Neural cell (in vitro differentiated cells): ENCODE data around the gene EPB41. TPM values are rescaled to one million over a fixed set of nuclear protein-coding genes. Genes with fewer than 3 reads are reported as not detected.
A peak's percentile ranks its signal among the peaks of the same experiment; 100 is the strongest.

ENCODE experiments used
- H2AFZ ChIP-seq: fragments of 200-600, 300-800 bp; sonication (generic), shearing (Covaris generic); 2 replicates; pipeline ENCODE4 v1.6.0; 2014; ENCODE audit warnings: low read depth, mild to moderate bottlenecking, antibody characterized with exemption, low read length, moderate library complexity
- H3F3A ChIP-seq: fragments of 200-600 bp; shearing (Covaris generic); 2 replicates; pipeline ENCODE4 v1.6.1; 2016; ENCODE audit warnings: mild to moderate bottlenecking, moderate library complexity, mixed read lengths, antibody characterized with exemption, low read length; ENCODE audit not compliant: insufficient read depth, poor library complexity, severe bottlenecking
- H3K27ac ChIP-seq: fragments of 200-600, 300-800 bp; sonication (generic), shearing (Covaris generic); 2 replicates; pipeline ENCODE4 v1.5.1; 2014; ENCODE audit warnings: mild to moderate bottlenecking, low read length, moderate library complexity
- H3K27me3 ChIP-seq: fragments of 300-800, 200-600 bp; sonication (generic), shearing (Covaris generic); 2 replicates; pipeline ENCODE4 v1.6.0; 2014; ENCODE audit warnings: mild to moderate bottlenecking, low read depth, low read length, moderate library complexity; ENCODE audit not compliant: insufficient read depth
- H3K36me3 ChIP-seq: fragments of 300-800, 200-600 bp; sonication (generic), shearing (Covaris generic); 2 replicates; pipeline ENCODE4 v1.5.1; 2014; ENCODE audit warnings: mild to moderate bottlenecking, antibody characterized with exemption, low read length, moderate library complexity; ENCODE audit not compliant: insufficient read depth
- H3K4me2 ChIP-seq: fragments of 300-800, 200-600 bp; sonication (generic), shearing (Covaris generic); 2 replicates; pipeline ENCODE4 v1.6.0; 2014; ENCODE audit warnings: mild to moderate bottlenecking, low read length
- H3K4me3 ChIP-seq: fragments of 300-800, 200-600 bp; sonication (generic), shearing (Covaris generic); 2 replicates; pipeline ENCODE4 v1.5.1; 2014; ENCODE audit warnings: mild to moderate bottlenecking, low read length, moderate library complexity
- H3K79me2 ChIP-seq: fragments of 200-600 bp; shearing (Covaris generic); replicated peaks from 2 replicates; pipeline ENCODE4 v1.6.0; 2014; ENCODE audit warnings: mild to moderate bottlenecking, low read length, moderate library complexity; ENCODE audit not compliant: insufficient read depth
- H3K9ac ChIP-seq: fragments of 300-800, 200-600 bp; sonication (generic), shearing (Covaris generic); 2 replicates; pipeline ENCODE4 v1.6.1; 2016; ENCODE audit warnings: mild to moderate bottlenecking, low read length, mixed read lengths
- H3K9me2 ChIP-seq: fragments of 200-600 bp; shearing (Covaris generic); 2 replicates; pipeline ENCODE4 v1.6.1; 2016; ENCODE audit warnings: mild to moderate bottlenecking, low read length, mixed read lengths; ENCODE audit not compliant: insufficient read depth
- H3K9me3 ChIP-seq: fragments of 200-600, 300-800 bp; sonication (generic), shearing (Covaris generic); 2 replicates; pipeline ENCODE4 v1.6.1; 2016; ENCODE audit warnings: mild to moderate bottlenecking, mixed run types, low read length, moderate library complexity, mixed read lengths
- H4K20me1 ChIP-seq: fragments of 200-600 bp; shearing (Covaris generic); 2 replicates; pipeline ENCODE4 v1.6.1; 2016; ENCODE audit warnings: mild to moderate bottlenecking, mixed run types; ENCODE audit not compliant: insufficient read depth
- EZH2 ChIP-seq: fragments of 200-600, 300-800 bp; shearing (Covaris generic), sonication (generic); IDR thresholded peaks from 2 replicates; pipeline ENCODE4 v1.6.1; 2014; ENCODE audit warnings: antibody characterized with exemption, low read length, borderline replicate concordance, mild to moderate bottlenecking; ENCODE audit not compliant: insufficient read depth, poor library complexity, severe bottlenecking
- MXI1 ChIP-seq: fragments of 450-650 bp; conservative IDR thresholded peaks from 2 replicates; pipeline ENCODE4 v1.6.1; 2014; ENCODE audit warnings: antibody characterized with exemption, mild to moderate bottlenecking; ENCODE audit not compliant: poor library complexity, severe bottlenecking
- POLR2AphosphoS5 ChIP-seq: IDR thresholded peaks from 2 replicates; pipeline ENCODE4 v1.6.1; 2012
- RAD21 ChIP-seq: fragments of 450-650 bp; conservative IDR thresholded peaks from 2 replicates; pipeline ENCODE4 v1.6.1; 2014; ENCODE audit warnings: antibody characterized with exemption, mild to moderate bottlenecking, moderate library complexity
- SMC3 ChIP-seq: fragments of 450-650 bp; conservative IDR thresholded peaks from 2 replicates; pipeline ENCODE4 v1.6.1; 2014; ENCODE audit warnings: antibody characterized with exemption, mild to moderate bottlenecking, moderate library complexity; ENCODE audit not compliant: poor library complexity
- TAF1 ChIP-seq: IDR thresholded peaks from 2 replicates; pipeline ENCODE4 v1.6.1; 2012; ENCODE audit warnings: low read depth
- polyA plus RNA-seq: library from polyadenylated mRNA; depleted of rRNA; stranded (reverse); fragments of >200 nt; gene quantifications from 2 replicates; pipeline ENCODE4 v1.2.3, GENCODE V29; 2014
- TF ChIP-seq, protein P1 (sequence below): fragments of 450-650 bp; IDR thresholded peaks from 2 replicates; pipeline ENCODE4 v1.5.1; 2014; ENCODE audit warnings: antibody characterized with exemption, mild to moderate bottlenecking, moderate library complexity; ENCODE audit not compliant: poor library complexity, severe bottlenecking

The EPB41 gene
- polyA plus RNA-seq, 1 donor from 2014 or later = 62.0 TPM

DNA sequence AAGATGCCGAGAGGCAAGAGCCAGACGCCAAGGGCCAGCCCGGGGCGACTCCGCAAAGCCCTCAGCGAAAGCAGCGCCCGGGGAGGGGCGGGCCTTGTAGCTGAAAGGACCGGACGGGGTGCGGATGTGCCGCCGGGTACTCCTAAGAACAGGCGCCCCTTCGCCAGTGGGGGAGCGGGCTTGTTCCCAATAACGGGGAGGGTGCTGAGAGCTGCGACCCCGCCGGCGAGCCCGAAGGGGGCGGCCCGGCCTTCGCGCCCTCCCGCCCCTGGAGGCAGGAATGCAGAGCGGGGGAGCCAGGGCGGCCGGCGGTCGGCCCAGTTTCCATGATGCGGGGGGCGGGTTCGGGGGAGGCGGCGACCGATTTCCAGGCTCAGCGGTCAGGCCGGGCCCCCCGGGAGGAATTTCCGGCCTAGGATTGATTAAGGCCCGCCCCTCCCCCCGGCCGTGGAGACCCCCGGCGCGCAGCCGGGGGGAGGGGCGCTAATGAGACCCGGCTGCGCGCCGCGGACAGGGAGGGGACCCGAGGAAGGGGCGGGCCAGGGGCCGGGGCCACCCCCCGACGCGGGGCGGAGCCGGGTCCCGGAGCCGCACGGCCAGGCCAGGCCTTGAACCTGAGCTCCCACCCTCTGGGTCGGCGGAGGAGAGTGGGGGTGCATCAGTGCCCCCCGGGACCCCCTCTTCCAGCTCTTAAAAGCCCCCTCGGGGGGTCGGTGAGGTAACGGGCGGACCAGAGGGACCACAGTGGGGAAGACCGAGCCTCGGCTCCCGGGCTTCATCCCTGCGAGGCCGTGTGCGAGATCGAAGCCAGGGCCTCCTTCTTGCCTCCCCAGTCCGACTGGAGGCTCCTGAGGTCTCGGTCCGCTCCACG lies 210.2 kb downstream of the EPB41 start:
- no peaks in the 10 kb centered on the region for H3K36me3 ChIP-seq

DNA sequence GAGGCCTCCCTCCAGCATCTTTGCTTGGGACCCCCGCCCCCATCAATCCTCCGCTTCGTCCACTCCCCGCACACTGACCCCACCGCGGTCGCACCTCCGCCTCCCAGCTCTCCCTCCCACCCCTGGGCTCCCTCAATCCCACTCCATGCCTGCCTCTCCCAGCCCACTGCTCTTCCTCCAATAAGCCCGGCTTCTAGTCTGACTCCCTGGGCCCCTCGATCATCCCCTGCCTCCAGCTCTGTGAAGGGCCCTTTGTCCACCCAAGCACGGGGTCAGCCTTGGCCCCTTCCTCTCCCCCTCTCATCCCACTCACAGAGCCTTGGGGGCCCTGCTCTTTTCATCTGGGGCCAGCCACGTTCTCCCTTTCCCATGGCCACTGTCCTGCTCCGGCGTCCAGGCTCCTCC lies 210.9 kb downstream of the EPB41 start:
- H3K27ac ChIP-seq = no peak overlapping the region
- TF ChIP-seq TAF1 = no peak
- no peak for TF ChIP-seq MXI1
- TF ChIP-seq RAD21 = no peak
- TF ChIP-seq, protein P1, sequence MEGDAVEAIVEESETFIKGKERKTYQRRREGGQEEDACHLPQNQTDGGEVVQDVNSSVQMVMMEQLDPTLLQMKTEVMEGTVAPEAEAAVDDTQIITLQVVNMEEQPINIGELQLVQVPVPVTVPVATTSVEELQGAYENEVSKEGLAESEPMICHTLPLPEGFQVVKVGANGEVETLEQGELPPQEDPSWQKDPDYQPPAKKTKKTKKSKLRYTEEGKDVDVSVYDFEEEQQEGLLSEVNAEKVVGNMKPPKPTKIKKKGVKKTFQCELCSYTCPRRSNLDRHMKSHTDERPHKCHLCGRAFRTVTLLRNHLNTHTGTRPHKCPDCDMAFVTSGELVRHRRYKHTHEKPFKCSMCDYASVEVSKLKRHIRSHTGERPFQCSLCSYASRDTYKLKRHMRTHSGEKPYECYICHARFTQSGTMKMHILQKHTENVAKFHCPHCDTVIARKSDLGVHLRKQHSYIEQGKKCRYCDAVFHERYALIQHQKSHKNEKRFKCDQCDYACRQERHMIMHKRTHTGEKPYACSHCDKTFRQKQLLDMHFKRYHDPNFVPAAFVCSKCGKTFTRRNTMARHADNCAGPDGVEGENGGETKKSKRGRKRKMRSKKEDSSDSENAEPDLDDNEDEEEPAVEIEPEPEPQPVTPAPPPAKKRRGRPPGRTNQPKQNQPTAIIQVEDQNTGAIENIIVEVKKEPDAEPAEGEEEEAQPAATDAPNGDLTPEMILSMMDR = no peak
- no peak overlapping the region for H3K9ac ChIP-seq
- no peak overlapping the region for H3K4me2 ChIP-seq
- no peaks in the 10 kb centered on the region for H3F3A ChIP-seq
- H3K9me2 ChIP-seq = no peaks in the 10 kb centered on the region
- H4K20me1 ChIP-seq = no peaks in the 10 kb centered on the region
- no peaks in the 10 kb centered on the region for H3K36me3 ChIP-seq
- no peak overlapping the region for H2AFZ ChIP-seq
- no peaks in the 10 kb centered on the region for H3K79me2 ChIP-seq
- H3K4me3 ChIP-seq = no peak overlapping the region
- peaks cover 55% of the 10 kb centered on the region for H3K27me3 ChIP-seq
- no peaks in the 10 kb centered on the region for H3K9me3 ChIP-seq

More for the DNA sequence above, 210.2 kb downstream of the EPB41 start:
- Histone ChIP-seq H4K20me1 (no peaks in the 10 kb centered on the region), H3K79me2 (no peaks in the 10 kb centered on the region), H3F3A (no peaks in the 10 kb centered on the region), H2AFZ (no peak overlapping the region), H3K4me3 (peak overlapping the region; percentile 62), H3K9me2 (no peaks in the 10 kb centered on the region), H3K27me3 (peaks cover 60% of the 10 kb centered on the region), H3K4me2 (peak overlapping the region; percentile 44), H3K27ac (no peak overlapping the region), H3K9me3 (no peaks in the 10 kb centered on the region), H3K9ac (peak overlapping the region; percentile 31)
- TF ChIP-seq, protein P1 = no peak

DNA sequence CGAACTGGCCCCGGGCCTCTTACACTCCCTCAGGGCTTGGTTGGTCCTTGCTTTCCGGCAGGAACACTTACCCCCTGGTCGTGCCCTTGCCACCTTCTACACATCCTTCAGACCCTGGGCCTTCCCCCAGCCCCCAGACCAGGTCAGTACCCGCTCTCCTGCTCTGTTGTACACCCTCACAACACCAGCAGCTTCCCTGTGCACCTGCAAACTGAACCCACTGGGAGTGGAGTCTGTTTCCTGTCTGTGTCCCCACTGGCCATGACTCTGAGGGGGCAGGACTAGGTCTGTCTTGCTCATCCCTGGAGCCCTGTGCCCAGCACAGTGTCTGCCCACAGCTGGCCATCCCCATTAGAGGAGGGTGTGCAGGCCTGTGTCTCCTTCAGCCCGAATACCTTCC lies 211.4 kb downstream of the EPB41 start:
- Histone ChIP-seq H3K27me3 (peaks cover 49% of the 10 kb centered on the region), H3K36me3 (no peaks in the 10 kb centered on the region), H3K9me3 (no peaks in the 10 kb centered on the region), H3K9me2 (no peaks in the 10 kb centered on the region), H3K4me3 (no peak overlapping the region), H3K4me2 (no peak overlapping the region), H3K9ac (no peak overlapping the region), H4K20me1 (no peaks in the 10 kb centered on the region), H2AFZ (no peak overlapping the region), H3F3A (no peaks in the 10 kb centered on the region), H3K27ac (no peak overlapping the region), H3K79me2 (no peaks in the 10 kb centered on the region)
- no peak for TF ChIP-seq POLR2AphosphoS5
- TF ChIP-seq SMC3 = no peak
- no peak for TF ChIP-seq EZH2
- TF ChIP-seq, protein P1 = no peak
- TF ChIP-seq TAF1 = no peak
- TF ChIP-seq MXI1 = no peak
- no peak for TF ChIP-seq RAD21
